ENCODE data around the gene FHOD3.

FHOD3 gene

GRCh38 chr18:36449451-36449850, 151.9 kb downstream of the FHOD3 start:
- DNase-seq (ENCODE audit: insufficient read length) (no peak), FAIRE-seq (no peak)
- TF ChIP-seq POLR2AphosphoS5 (IDR thresholded peaks at IDR 0.05; ENCODE audit: low read depth, low read length) (no peak), POLR2A (IDR thresholded peaks at IDR 0.05; ENCODE audit: low read depth, low read length) (no peak), TAF1 (IDR thresholded peaks at IDR 0.05; ENCODE audit: borderline replicate concordance, low read depth, low read length) (no peak)

- DNase-seq (ENCODE audit: insufficient read length) = no peak
- FAIRE-seq = no peak
- TF ChIP-seq POLR2A (IDR thresholded peaks at IDR 0.05; ENCODE audit: low read depth, low read length) (no peak), POLR2AphosphoS5 (IDR thresholded peaks at IDR 0.05; ENCODE audit: low read depth, low read length) (no peak), TAF1 (IDR thresholded peaks at IDR 0.05; ENCODE audit: borderline replicate concordance, low read depth, low read length) (no peak)
Observed at GRCh38 chr18:36450264-36450663, 152.8 kb downstream of the FHOD3 start.

GRCh38 chr18:36451454-36452251, 154.1 kb downstream of the FHOD3 start:
- TF ChIP-seq TAF1 (IDR thresholded peaks at IDR 0.05; ENCODE audit: borderline replicate concordance, low read depth, low read length) = no peak
- TF ChIP-seq POLR2A (IDR thresholded peaks at IDR 0.05; ENCODE audit: low read depth, low read length) = no peak
- no peak for TF ChIP-seq POLR2AphosphoS5 (IDR thresholded peaks at IDR 0.05; ENCODE audit: low read depth, low read length)
- DNase-seq (ENCODE audit: insufficient read length) (no peak), FAIRE-seq (no peak)

GRCh38 chr18:36454245-36454644, 156.7 kb downstream of the FHOD3 start:
- no peak for FAIRE-seq
- TF ChIP-seq TAF1 (IDR thresholded peaks at IDR 0.05; ENCODE audit: borderline replicate concordance, low read depth, low read length) (no peak), POLR2A (IDR thresholded peaks at IDR 0.05; ENCODE audit: low read depth, low read length) (no peak), POLR2AphosphoS5 (IDR thresholded peaks at IDR 0.05; ENCODE audit: low read depth, low read length) (no peak)
- DNase-seq (ENCODE audit: insufficient read length) = no peak

GRCh38 chr18:36454848-36455458, 157.4 kb downstream of the FHOD3 start:
- no peak for DNase-seq (ENCODE audit: insufficient read length)

GRCh38 chr18:36455931-36456330, 158.4 kb downstream of the FHOD3 start:
- TF ChIP-seq TAF1 (IDR thresholded peaks at IDR 0.05; ENCODE audit: borderline replicate concordance, low read depth, low read length) = no peak
- no peak for TF ChIP-seq POLR2A (IDR thresholded peaks at IDR 0.05; ENCODE audit: low read depth, low read length)
- no peak for TF ChIP-seq POLR2AphosphoS5 (IDR thresholded peaks at IDR 0.05; ENCODE audit: low read depth, low read length)
- DNase-seq (ENCODE audit: insufficient read length) (no peak), FAIRE-seq (no peak)

More at GRCh38 chr18:36454848-36455458, 157.4 kb downstream of the FHOD3 start:
- no peak for TF ChIP-seq POLR2A (IDR thresholded peaks at IDR 0.05; ENCODE audit: low read depth, low read length)
- TF ChIP-seq POLR2AphosphoS5 (IDR thresholded peaks at IDR 0.05; ENCODE audit: low read depth, low read length) = no peak
- no peak for TF ChIP-seq TAF1 (IDR thresholded peaks at IDR 0.05; ENCODE audit: borderline replicate concordance, low read depth, low read length)
- FAIRE-seq = no peak

- TF ChIP-seq POLR2AphosphoS5 (IDR thresholded peaks at IDR 0.05; ENCODE audit: low read depth, low read length) (no peak), POLR2A (IDR thresholded peaks at IDR 0.05; ENCODE audit: low read depth, low read length) (no peak), TAF1 (IDR thresholded peaks at IDR 0.05; ENCODE audit: borderline replicate concordance, low read depth, low read length) (no peak)
- DNase-seq (ENCODE audit: insufficient read length) (no peak), FAIRE-seq (no peak)
Observed at GRCh38 chr18:36456622-36457021, 159.1 kb downstream of the FHOD3 start.

- DNase-seq (ENCODE audit: insufficient read length) = no peak
- TF ChIP-seq POLR2A (IDR thresholded peaks at IDR 0.05; ENCODE audit: low read depth, low read length) (no peak), POLR2AphosphoS5 (IDR thresholded peaks at IDR 0.05; ENCODE audit: low read depth, low read length) (no peak), TAF1 (IDR thresholded peaks at IDR 0.05; ENCODE audit: borderline replicate concordance, low read depth, low read length) (no peak)
- FAIRE-seq = no peak
Observed at GRCh38 chr18:36457683-36458082, 160.2 kb downstream of the FHOD3 start.

GRCh38 chr18:36458306-36458705, 160.8 kb downstream of the FHOD3 start:
- no peak for FAIRE-seq
- DNase-seq (ENCODE audit: insufficient read length) = no peak
- TF ChIP-seq TAF1 (IDR thresholded peaks at IDR 0.05; ENCODE audit: borderline replicate concordance, low read depth, low read length) (no peak), POLR2AphosphoS5 (IDR thresholded peaks at IDR 0.05; ENCODE audit: low read depth, low read length) (no peak), POLR2A (IDR thresholded peaks at IDR 0.05; ENCODE audit: low read depth, low read length) (no peak)

- TF ChIP-seq POLR2AphosphoS5 (IDR thresholded peaks at IDR 0.05; ENCODE audit: low read depth, low read length) = no peak
- no peak for TF ChIP-seq POLR2A (IDR thresholded peaks at IDR 0.05; ENCODE audit: low read depth, low read length)
- TF ChIP-seq TAF1 (IDR thresholded peaks at IDR 0.05; ENCODE audit: borderline replicate concordance, low read depth, low read length) = no peak
- FAIRE-seq (no peak), DNase-seq (ENCODE audit: insufficient read length) (no peak)
Observed at GRCh38 chr18:36459203-36459602, 161.7 kb downstream of the FHOD3 start.

GRCh38 chr18:36459786-36460185, 162.3 kb downstream of the FHOD3 start:
- FAIRE-seq (no peak), DNase-seq (ENCODE audit: insufficient read length) (no peak)
- TF ChIP-seq POLR2AphosphoS5 (IDR thresholded peaks at IDR 0.05; ENCODE audit: low read depth, low read length) (no peak), TAF1 (IDR thresholded peaks at IDR 0.05; ENCODE audit: borderline replicate concordance, low read depth, low read length) (no peak), POLR2A (IDR thresholded peaks at IDR 0.05; ENCODE audit: low read depth, low read length) (no peak)

All from GM12892 (cell line).